Neural progenitor cell (in vitro differentiated cells): ENCODE measurements around the gene OR6B3.

Experiments
- CTCF ChIP-seq: fragments of 200-600 bp; sonication (generic); IDR thresholded peaks from 2 replicates; pipeline ENCODE4 v1.5.1; 2017; ENCODE audit warnings: antibody characterized with exemption, mild to moderate bottlenecking
- EZH2 ChIP-seq: fragments of 200-600 bp; sonication (generic); IDR thresholded peaks from 2 replicates; pipeline ENCODE4 v1.6.1; 2017; ENCODE audit warnings: antibody characterized with exemption, mild to moderate bottlenecking, moderate library complexity

- TF ChIP-seq CTCF (no peak), EZH2 (no peak)
Observed at GRCh38 chr2:240041363-240041762, 12.0 kb downstream of the OR6B3 start.
